Uterus (tissue), 2 donors: ENCODE data around the gene CUBN.

ENCODE experiments used
- POLR2A ChIP-seq, 2 donors: fragments of 450-650 bp; IDR thresholded peaks; one replicate each; pipeline ENCODE4 v1.6.1; 2016; ENCODE audit warnings: antibody characterized with exemption in 2 of 2, mild to moderate bottlenecking in 1 of 2, moderate library complexity in 1 of 2
- TF ChIP-seq, protein P1 (sequence below), 4 experiments: fragments of 200-600 bp in 2 of 4; fragments of 450-650 bp in 2 of 4; sonication (generic) in 2 of 4; IDR thresholded peaks; one replicate each; pipeline ENCODE4 v1.5.1; 2016 to 2019; ENCODE audit warnings: antibody characterized with exemption in 4 of 4, mild to moderate bottlenecking in 2 of 4, moderate library complexity in 1 of 4

GRCh38 chr10:16948361-16948760 lies 181.2 kb downstream of the CUBN start:
- TF ChIP-seq, protein P1, sequence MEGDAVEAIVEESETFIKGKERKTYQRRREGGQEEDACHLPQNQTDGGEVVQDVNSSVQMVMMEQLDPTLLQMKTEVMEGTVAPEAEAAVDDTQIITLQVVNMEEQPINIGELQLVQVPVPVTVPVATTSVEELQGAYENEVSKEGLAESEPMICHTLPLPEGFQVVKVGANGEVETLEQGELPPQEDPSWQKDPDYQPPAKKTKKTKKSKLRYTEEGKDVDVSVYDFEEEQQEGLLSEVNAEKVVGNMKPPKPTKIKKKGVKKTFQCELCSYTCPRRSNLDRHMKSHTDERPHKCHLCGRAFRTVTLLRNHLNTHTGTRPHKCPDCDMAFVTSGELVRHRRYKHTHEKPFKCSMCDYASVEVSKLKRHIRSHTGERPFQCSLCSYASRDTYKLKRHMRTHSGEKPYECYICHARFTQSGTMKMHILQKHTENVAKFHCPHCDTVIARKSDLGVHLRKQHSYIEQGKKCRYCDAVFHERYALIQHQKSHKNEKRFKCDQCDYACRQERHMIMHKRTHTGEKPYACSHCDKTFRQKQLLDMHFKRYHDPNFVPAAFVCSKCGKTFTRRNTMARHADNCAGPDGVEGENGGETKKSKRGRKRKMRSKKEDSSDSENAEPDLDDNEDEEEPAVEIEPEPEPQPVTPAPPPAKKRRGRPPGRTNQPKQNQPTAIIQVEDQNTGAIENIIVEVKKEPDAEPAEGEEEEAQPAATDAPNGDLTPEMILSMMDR (IDR thresholded peaks at IDR 0.05), result no peak
- no peak for TF ChIP-seq POLR2A (IDR thresholded peaks at IDR 0.05)
